ENCODE results near the gene CCNY.

Gene CCNY

GRCh38 chr10:35585903-35586535 is 249.7 kb downstream of the CCNY start:
- no peak for DNase-seq (ENCODE audit: low read depth)
- no peak overlapping the region for H3K4me3 ChIP-seq (ENCODE audit: low read depth, low read length)
- no peak for TF ChIP-seq CTCF (IDR thresholded peaks at IDR 0.05; ENCODE audit: low read depth, low read length, missing control alignments)

- DNase-seq (ENCODE audit: low read depth), result no peak
- no peak overlapping the region for H3K4me3 ChIP-seq (ENCODE audit: low read depth, low read length)
- TF ChIP-seq CTCF (IDR thresholded peaks at IDR 0.05; ENCODE audit: low read depth, low read length, missing control alignments), result no peak
These were observed 252.5 kb downstream of the CCNY start for GRCh38 chr10:35588836-35589235.

GRCh38 chr10:35592441-35592840 is 256.1 kb downstream of the CCNY start:
- no peak for DNase-seq (ENCODE audit: low read depth)
- no peak overlapping the region for H3K4me3 ChIP-seq (ENCODE audit: low read depth, low read length)
- TF ChIP-seq CTCF (IDR thresholded peaks at IDR 0.05; ENCODE audit: low read depth, low read length, missing control alignments), result no peak

- TF ChIP-seq CTCF (IDR thresholded peaks at IDR 0.05; ENCODE audit: low read depth, low read length, missing control alignments), result no peak
- no peak for DNase-seq (ENCODE audit: low read depth)
- no peak overlapping the region for H3K4me3 ChIP-seq (ENCODE audit: low read depth, low read length)
These were observed 258.1 kb downstream of the CCNY start for GRCh38 chr10:35594115-35595079.

- no peak for TF ChIP-seq CTCF (IDR thresholded peaks at IDR 0.05; ENCODE audit: low read depth, low read length, missing control alignments)
- H3K4me3 ChIP-seq (ENCODE audit: low read depth, low read length), result no peak overlapping the region
- no peak for DNase-seq (ENCODE audit: low read depth)
These were observed 258.8 kb downstream of the CCNY start for GRCh38 chr10:35595106-35595505.

GRCh38 chr10:35598379-35598778 is 262.1 kb downstream of the CCNY start:
- no peak for TF ChIP-seq CTCF (IDR thresholded peaks at IDR 0.05; ENCODE audit: low read depth, low read length, missing control alignments)
- no peak for DNase-seq (ENCODE audit: low read depth)
- no peak overlapping the region for H3K4me3 ChIP-seq (ENCODE audit: low read depth, low read length)

All from GM12864 (cell line).